Stimulated activated CD8-positive, alpha-beta memory T cell treated with anti-CD3 and anti-CD28 coated beads, Interleukin-15, amount 100 ng/mL, for 24 hours (primary cell): Measurements from ENCODE around the gene DNAJB6.

Experiments
- DNase-seq: peaks from one replicate; pipeline ENCODE4 v3.0.0-alpha.2; 2020; ENCODE audit warnings: low read depth

DNAJB6 gene

GRCh38 chr7:157397036-157397720, 60.4 kb downstream of the DNAJB6 start:
- DNase-seq, result no peak

GRCh38 chr7:157397731-157398691, 61.2 kb downstream of the DNAJB6 start:
- no peak for DNase-seq

- no peak for DNase-seq
Measured at GRCh38 chr7:157399086-157399687, 62.4 kb downstream of the DNAJB6 start.

- no peak for DNase-seq
Measured at GRCh38 chr7:157400171-157400860, 63.5 kb downstream of the DNAJB6 start.

- no peak for DNase-seq
Measured at GRCh38 chr7:157401567-157402387, 65.0 kb downstream of the DNAJB6 start.

- no peak for DNase-seq
Measured at GRCh38 chr7:157402388-157402703, 65.5 kb downstream of the DNAJB6 start.

GRCh38 chr7:157402911-157403534, 66.2 kb downstream of the DNAJB6 start:
- DNase-seq, result no peak

GRCh38 chr7:157403646-157404401, 67.0 kb downstream of the DNAJB6 start:
- DNase-seq, result no peak

- no peak for DNase-seq
Measured at GRCh38 chr7:157404845-157405481, 68.2 kb downstream of the DNAJB6 start.

GRCh38 chr7:157405501-157405900, 68.7 kb downstream of the DNAJB6 start:
- DNase-seq, result no peak

- DNase-seq, result no peak
Measured at GRCh38 chr7:157405914-157406810, 69.4 kb downstream of the DNAJB6 start.

- no peak for DNase-seq
Measured at GRCh38 chr7:157406971-157407370, 70.2 kb downstream of the DNAJB6 start.

- DNase-seq, result no peak
Measured at GRCh38 chr7:157407512-157408257, 70.9 kb downstream of the DNAJB6 start.

- no peak for DNase-seq
Measured at GRCh38 chr7:157408258-157409101, 71.7 kb downstream of the DNAJB6 start.

GRCh38 chr7:157409149-157409752, 72.4 kb downstream of the DNAJB6 start:
- no peak for DNase-seq
